Heart left ventricle (tissue), 13 donors: ENCODE results near the gene MCF2L.

Experiments used
- CTCF ChIP-seq, 12 donors: fragments of 200-600 bp; sonication (generic) in 4 of 12; IDR thresholded peaks; one replicate each; pipeline versions ENCODE4 v1.5.0 to v1.8.0; 2018 to 2022; ENCODE audit warnings: antibody characterized with exemption in 12 of 12, mild to moderate bottlenecking in 5 of 12
- POLR2A ChIP-seq, 2 donors: fragments of 450-650 bp; IDR thresholded peaks; one replicate each; pipeline ENCODE4 v1.6.1; 2017; ENCODE audit warnings: antibody characterized with exemption in 2 of 2, mild to moderate bottlenecking in 2 of 2, moderate library complexity in 2 of 2
- donor health status: ischemic (EF 13 %, LVEDD 7.1; RV severe dilation, severe dysfunction).
- donor health status: DM: no; HTN: yes; CAD: no.
- donor health status: DM: no; HTN: no; CAD: no.
- donor health status: ischemic (EF 25% LVEDD 6.9; RV normal size, moderate dysfunction).
- donor health status: ischemic (EF 25% LVEDD 5.7; RV mildly dilated, moderate dysfunction).
- donor health status: ischemic (EF 35%, LVEDD 5.7; RV mildly dilated, moderate dysfunction).
- donor health status: nonischemic (EF 11% LVEDD 7.7; RV severe dilation, severe dysfunction).
- donor health status: DM: yes; HTN: yes; CAD: no.
- donor health status: PGD.
- donor health status: ischemic (EF 29% LVEDD 5.4; RV normal size, mild dysfunction).
- donor health status: nonischemic (EF 23%, LVEDD 6.1; RV moderate dilation, normal function).

GRCh38 chr13:113033054-113033850, 64.2 kb downstream of the MCF2L start:
- TF ChIP-seq CTCF (IDR thresholded peaks at IDR 0.05): no peak
- TF ChIP-seq POLR2A (IDR thresholded peaks at IDR 0.05): no peak
